ENCODE results near the gene ITPR2. TPM values are rescaled to one million over a fixed set of nuclear protein-coding genes. Genes with fewer than 3 reads are reported as not detected.

Gene ITPR2
- total RNA-seq, 1 donor = 19.2 TPM

GRCh38 chr12:26556916-26557315 lies 276.1 kb downstream of the ITPR2 start:
- no peak overlapping the region for H3K27ac ChIP-seq (ENCODE audit: low read depth, low read length)
- H4K20me1 ChIP-seq (ENCODE audit: insufficient read depth, low read length) = no peaks in the 10 kb centered on the region
- no peak overlapping the region for H2AFZ ChIP-seq (ENCODE audit: low read length)
- no peaks in the 10 kb centered on the region for H3K27me3 ChIP-seq (ENCODE audit: insufficient read depth, low read length)
- no peak for TF ChIP-seq CTCF (IDR thresholded peaks at IDR 0.05; ENCODE audit: extremely low read depth, low read depth, low read length)
- H3K4me2 ChIP-seq (ENCODE audit: insufficient read depth, low read length) = no peak overlapping the region
- no peaks in the 10 kb centered on the region for H3K4me1 ChIP-seq (ENCODE audit: insufficient read depth, low read length)
- no peaks in the 10 kb centered on the region for H3K9me3 ChIP-seq (ENCODE audit: low read depth, low read length)
- no peaks in the 10 kb centered on the region for H3K79me2 ChIP-seq (ENCODE audit: insufficient read depth, low read length)
- H3K4me3 ChIP-seq (ENCODE audit: insufficient read depth, low read length) = no peak overlapping the region
- DNase-seq (ENCODE audit: insufficient read length, low spot score, missing footprints) = no peak
- H3K36me3 ChIP-seq (ENCODE audit: insufficient read depth, low read length) = no peaks in the 10 kb centered on the region

GRCh38 chr12:26555139-26555538 lies 277.9 kb downstream of the ITPR2 start:
- Histone ChIP-seq H2AFZ (ENCODE audit: low read length) (no peak overlapping the region), H3K4me3 (ENCODE audit: insufficient read depth, low read length) (no peak overlapping the region), H4K20me1 (ENCODE audit: insufficient read depth, low read length) (no peaks in the 10 kb centered on the region), H3K9me3 (ENCODE audit: low read depth, low read length) (no peaks in the 10 kb centered on the region), H3K4me2 (ENCODE audit: insufficient read depth, low read length) (no peak overlapping the region), H3K27ac (ENCODE audit: low read depth, low read length) (no peak overlapping the region), H3K27me3 (ENCODE audit: insufficient read depth, low read length) (no peaks in the 10 kb centered on the region), H3K4me1 (ENCODE audit: insufficient read depth, low read length) (no peaks in the 10 kb centered on the region), H3K79me2 (ENCODE audit: insufficient read depth, low read length) (no peaks in the 10 kb centered on the region), H3K36me3 (ENCODE audit: insufficient read depth, low read length) (no peaks in the 10 kb centered on the region)
- no peak for TF ChIP-seq CTCF (IDR thresholded peaks at IDR 0.05; ENCODE audit: extremely low read depth, low read depth, low read length)
- DNase-seq (ENCODE audit: insufficient read length, low spot score, missing footprints) = no peak

- no peak overlapping the region for H3K27ac ChIP-seq (ENCODE audit: low read depth, low read length)
- DNase-seq (ENCODE audit: insufficient read length, low spot score, missing footprints) = no peak
- no peaks in the 10 kb centered on the region for H3K4me1 ChIP-seq (ENCODE audit: insufficient read depth, low read length)
- H3K79me2 ChIP-seq (ENCODE audit: insufficient read depth, low read length) = no peaks in the 10 kb centered on the region
- H3K27me3 ChIP-seq (ENCODE audit: insufficient read depth, low read length) = no peaks in the 10 kb centered on the region
- no peak overlapping the region for H3K4me3 ChIP-seq (ENCODE audit: insufficient read depth, low read length)
- no peaks in the 10 kb centered on the region for H4K20me1 ChIP-seq (ENCODE audit: insufficient read depth, low read length)
- no peaks in the 10 kb centered on the region for H3K36me3 ChIP-seq (ENCODE audit: insufficient read depth, low read length)
- H3K9me3 ChIP-seq (ENCODE audit: low read depth, low read length) = no peaks in the 10 kb centered on the region
- TF ChIP-seq CTCF (IDR thresholded peaks at IDR 0.05; ENCODE audit: extremely low read depth, low read depth, low read length) = no peak
- H3K4me2 ChIP-seq (ENCODE audit: insufficient read depth, low read length) = no peak overlapping the region
- no peak overlapping the region for H2AFZ ChIP-seq (ENCODE audit: low read length)
These were observed 278.7 kb downstream of the ITPR2 start for GRCh38 chr12:26554332-26554731.

GRCh38 chr12:26551385-26551784 lies 281.6 kb downstream of the ITPR2 start:
- no peaks in the 10 kb centered on the region for H3K36me3 ChIP-seq (ENCODE audit: insufficient read depth, low read length)
- H3K79me2 ChIP-seq (ENCODE audit: insufficient read depth, low read length) = no peaks in the 10 kb centered on the region
- H3K27ac ChIP-seq (ENCODE audit: low read depth, low read length) = no peak overlapping the region
- H2AFZ ChIP-seq (ENCODE audit: low read length) = no peak overlapping the region
- H3K27me3 ChIP-seq (ENCODE audit: insufficient read depth, low read length) = no peaks in the 10 kb centered on the region
- no peaks in the 10 kb centered on the region for H4K20me1 ChIP-seq (ENCODE audit: insufficient read depth, low read length)
- no peak overlapping the region for H3K4me3 ChIP-seq (ENCODE audit: insufficient read depth, low read length)
- no peak for TF ChIP-seq CTCF (IDR thresholded peaks at IDR 0.05; ENCODE audit: extremely low read depth, low read depth, low read length)
- H3K4me1 ChIP-seq (ENCODE audit: insufficient read depth, low read length) = no peaks in the 10 kb centered on the region
- DNase-seq (ENCODE audit: insufficient read length, low spot score, missing footprints) = no peak
- H3K4me2 ChIP-seq (ENCODE audit: insufficient read depth, low read length) = no peak overlapping the region
- H3K9me3 ChIP-seq (ENCODE audit: low read depth, low read length) = no peaks in the 10 kb centered on the region
